HL-60 (cell line): Measurements from ENCODE around the gene MAP7D3.

Source experiments
- DNase-seq, 2 experiments: peaks; one replicate each; pipeline ENCODE4 v3.0.0-alpha.2; 2010 to 2020; ENCODE audit warnings: low read depth in 1 of 2, low spot score in 1 of 2
- H3K27ac ChIP-seq: fragments of 250-450 bp; sonication (Bioruptor Pico); replicated peaks from 2 replicates; pipeline ENCODE4 v1.5.1; 2020; ENCODE audit warnings: mild to moderate bottlenecking, moderate library complexity
- H3K27me3 ChIP-seq: fragments of 250-450 bp; sonication (Bioruptor Pico); 2 replicates; pipeline ENCODE4 v1.5.1; 2021; ENCODE audit warnings: mild to moderate bottlenecking, moderate library complexity; ENCODE audit not compliant: insufficient read depth, poor library complexity, severe bottlenecking
- H3K4me3 ChIP-seq: replicated peaks from 2 replicates; pipeline ENCODE4 v1.5.1; 2011; ENCODE audit warnings: mild to moderate bottlenecking, control low read depth, low read length; ENCODE audit not compliant: insufficient read depth
- GABPA ChIP-seq: IDR thresholded peaks from 2 replicates; pipeline ENCODE4 v1.6.1; 2012; ENCODE audit warnings: low read depth
- POLR2AphosphoS5 ChIP-seq: IDR thresholded peaks from 2 replicates; pipeline ENCODE4 v1.6.1; 2012; ENCODE audit warnings: low read depth
- SPI1 ChIP-seq: IDR thresholded peaks from 2 replicates; pipeline ENCODE4 v1.6.1; 2012; ENCODE audit warnings: low read depth, mild to moderate bottlenecking, borderline replicate concordance
- TF ChIP-seq, protein P1 (sequence below): IDR thresholded peaks from one replicate; pipeline ENCODE4 v1.5.1; 2011; ENCODE audit warnings: low read length, control low read depth, inconsistent platforms; ENCODE audit not compliant: insufficient read depth
- TF ChIP-seq, protein P2 (sequence below): IDR thresholded peaks from 2 replicates; pipeline ENCODE4 v1.6.1; 2012; ENCODE audit warnings: low read depth; ENCODE audit not compliant: insufficient replicate concordance

Gene MAP7D3

DNA sequence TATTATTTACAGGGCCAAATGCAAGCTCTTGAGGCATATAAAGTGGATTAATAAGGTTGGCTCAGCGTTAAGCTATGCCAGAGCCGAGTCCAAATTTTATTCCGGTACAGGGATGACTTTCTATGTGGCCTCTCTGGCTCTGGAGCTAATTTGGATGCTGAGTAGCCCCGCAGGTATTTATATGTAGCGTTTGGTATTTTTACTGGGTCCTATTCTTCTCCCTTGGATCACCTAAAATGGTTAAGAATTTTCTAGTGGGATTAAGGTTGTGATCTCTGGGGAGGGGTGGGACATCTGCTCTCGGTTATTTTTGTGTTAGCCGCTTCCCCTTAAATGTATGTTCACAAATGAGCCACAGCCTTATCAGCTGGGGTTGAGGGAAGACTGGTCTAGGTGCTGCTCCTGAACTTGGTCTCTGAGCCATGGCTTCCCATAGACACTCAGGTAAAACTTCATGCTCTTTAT lies 54.5 kb downstream of the MAP7D3 start:
- Histone ChIP-seq H3K4me3 (no peak overlapping the region), H3K27ac (no peak overlapping the region), H3K27me3 (no peaks in the 10 kb centered on the region)
- no peak for TF ChIP-seq POLR2AphosphoS5
- no peak for TF ChIP-seq SPI1
- TF ChIP-seq, protein P1, sequence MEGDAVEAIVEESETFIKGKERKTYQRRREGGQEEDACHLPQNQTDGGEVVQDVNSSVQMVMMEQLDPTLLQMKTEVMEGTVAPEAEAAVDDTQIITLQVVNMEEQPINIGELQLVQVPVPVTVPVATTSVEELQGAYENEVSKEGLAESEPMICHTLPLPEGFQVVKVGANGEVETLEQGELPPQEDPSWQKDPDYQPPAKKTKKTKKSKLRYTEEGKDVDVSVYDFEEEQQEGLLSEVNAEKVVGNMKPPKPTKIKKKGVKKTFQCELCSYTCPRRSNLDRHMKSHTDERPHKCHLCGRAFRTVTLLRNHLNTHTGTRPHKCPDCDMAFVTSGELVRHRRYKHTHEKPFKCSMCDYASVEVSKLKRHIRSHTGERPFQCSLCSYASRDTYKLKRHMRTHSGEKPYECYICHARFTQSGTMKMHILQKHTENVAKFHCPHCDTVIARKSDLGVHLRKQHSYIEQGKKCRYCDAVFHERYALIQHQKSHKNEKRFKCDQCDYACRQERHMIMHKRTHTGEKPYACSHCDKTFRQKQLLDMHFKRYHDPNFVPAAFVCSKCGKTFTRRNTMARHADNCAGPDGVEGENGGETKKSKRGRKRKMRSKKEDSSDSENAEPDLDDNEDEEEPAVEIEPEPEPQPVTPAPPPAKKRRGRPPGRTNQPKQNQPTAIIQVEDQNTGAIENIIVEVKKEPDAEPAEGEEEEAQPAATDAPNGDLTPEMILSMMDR: no peak
- TF ChIP-seq GABPA: no peak
- TF ChIP-seq, protein P2, sequence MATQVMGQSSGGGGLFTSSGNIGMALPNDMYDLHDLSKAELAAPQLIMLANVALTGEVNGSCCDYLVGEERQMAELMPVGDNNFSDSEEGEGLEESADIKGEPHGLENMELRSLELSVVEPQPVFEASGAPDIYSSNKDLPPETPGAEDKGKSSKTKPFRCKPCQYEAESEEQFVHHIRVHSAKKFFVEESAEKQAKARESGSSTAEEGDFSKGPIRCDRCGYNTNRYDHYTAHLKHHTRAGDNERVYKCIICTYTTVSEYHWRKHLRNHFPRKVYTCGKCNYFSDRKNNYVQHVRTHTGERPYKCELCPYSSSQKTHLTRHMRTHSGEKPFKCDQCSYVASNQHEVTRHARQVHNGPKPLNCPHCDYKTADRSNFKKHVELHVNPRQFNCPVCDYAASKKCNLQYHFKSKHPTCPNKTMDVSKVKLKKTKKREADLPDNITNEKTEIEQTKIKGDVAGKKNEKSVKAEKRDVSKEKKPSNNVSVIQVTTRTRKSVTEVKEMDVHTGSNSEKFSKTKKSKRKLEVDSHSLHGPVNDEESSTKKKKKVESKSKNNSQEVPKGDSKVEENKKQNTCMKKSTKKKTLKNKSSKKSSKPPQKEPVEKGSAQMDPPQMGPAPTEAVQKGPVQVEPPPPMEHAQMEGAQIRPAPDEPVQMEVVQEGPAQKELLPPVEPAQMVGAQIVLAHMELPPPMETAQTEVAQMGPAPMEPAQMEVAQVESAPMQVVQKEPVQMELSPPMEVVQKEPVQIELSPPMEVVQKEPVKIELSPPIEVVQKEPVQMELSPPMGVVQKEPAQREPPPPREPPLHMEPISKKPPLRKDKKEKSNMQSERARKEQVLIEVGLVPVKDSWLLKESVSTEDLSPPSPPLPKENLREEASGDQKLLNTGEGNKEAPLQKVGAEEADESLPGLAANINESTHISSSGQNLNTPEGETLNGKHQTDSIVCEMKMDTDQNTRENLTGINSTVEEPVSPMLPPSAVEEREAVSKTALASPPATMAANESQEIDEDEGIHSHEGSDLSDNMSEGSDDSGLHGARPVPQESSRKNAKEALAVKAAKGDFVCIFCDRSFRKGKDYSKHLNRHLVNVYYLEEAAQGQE: no peak
- DNase-seq: no peak

DNA sequence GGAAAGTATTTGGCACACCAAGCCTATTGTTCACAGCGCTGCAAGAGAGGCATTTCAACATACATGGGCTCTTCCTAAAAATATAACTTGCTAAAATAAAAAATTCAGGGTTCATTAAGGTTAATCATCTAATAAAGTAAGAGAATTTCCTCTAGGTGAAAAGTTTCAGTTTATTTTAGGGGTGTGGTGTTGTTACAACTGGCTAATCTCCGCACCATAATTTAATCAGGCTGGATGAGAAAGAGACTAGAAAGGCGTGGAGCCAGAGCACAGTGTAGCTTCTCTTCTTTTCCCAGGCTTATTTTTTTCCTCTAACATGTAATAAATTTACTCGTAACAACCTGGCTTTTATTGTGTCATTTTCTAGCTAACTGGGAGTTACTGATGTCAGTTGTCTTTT lies 56.0 kb downstream of the MAP7D3 start:
- Histone ChIP-seq H3K27ac (no peak overlapping the region), H3K4me3 (no peak overlapping the region), H3K27me3 (no peaks in the 10 kb centered on the region)
- no peak for DNase-seq
- TF ChIP-seq, protein P2: no peak
- no peak for TF ChIP-seq GABPA
- TF ChIP-seq POLR2AphosphoS5: no peak
- TF ChIP-seq, protein P1: no peak
- no peak for TF ChIP-seq SPI1

DNA sequence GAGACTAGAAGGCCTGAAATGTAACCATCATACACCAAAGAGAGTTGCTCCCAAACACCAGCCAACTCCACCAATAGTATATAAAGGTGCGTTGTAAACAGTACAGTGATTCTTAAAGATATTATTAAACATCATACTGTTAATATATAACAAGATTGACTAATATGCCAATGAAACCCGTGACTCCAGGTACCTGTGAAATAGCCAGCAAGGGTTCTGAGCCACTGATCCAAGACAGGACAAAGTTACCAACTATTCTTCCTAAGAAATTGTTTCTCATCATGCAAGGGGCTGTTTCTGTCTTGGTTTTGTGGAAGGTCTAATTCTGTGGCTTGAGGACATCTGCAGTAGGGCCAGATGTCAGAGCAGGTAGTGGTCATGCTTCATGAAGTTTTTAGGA lies 56.7 kb downstream of the MAP7D3 start:
- H3K27me3 ChIP-seq: no peaks in the 10 kb centered on the region
- no peak overlapping the region for H3K27ac ChIP-seq
- TF ChIP-seq, protein P1: no peak
- TF ChIP-seq SPI1 (no peak), GABPA (no peak), POLR2AphosphoS5 (no peak)
- TF ChIP-seq, protein P2: no peak
- no peak for DNase-seq
- no peak overlapping the region for H3K4me3 ChIP-seq
